Thoracic aorta (tissue), 2 donors: Measurements from ENCODE around the gene EDC4. TPM values are rescaled to one million over a fixed set of nuclear protein-coding genes. Genes with fewer than 3 reads are reported as not detected.

Source experiments
- ATAC-seq: fragments of 150-250 bp; one replicate; pipeline ENCODE4 v1.8.0; 2017; ENCODE audit warnings: low read depth; ENCODE audit not compliant: insufficient number of reproducible peaks, low FRiP score
- DNase-seq: peaks from one replicate; pipeline ENCODE4 v3.0.0-alpha.2; 2020; ENCODE audit warnings: low spot score
- H3K27ac ChIP-seq, 2 donors: fragments of 200-600 bp; sonication (generic); 1 replicate in 1 of 2; 2 replicates in 1 of 2; pipeline ENCODE4 v1.5.1; 2016; ENCODE audit warnings: mild to moderate bottlenecking in 2 of 2, moderate library complexity in 2 of 2
- H3K27me3 ChIP-seq: fragments of 200-600 bp; sonication (generic); replicated peaks from 2 replicates; pipeline ENCODE4 v1.6.0; 2016; ENCODE audit warnings: mild to moderate bottlenecking; ENCODE audit not compliant: insufficient read depth
- H3K36me3 ChIP-seq: fragments of 200-600 bp; sonication (generic); one replicate; pipeline ENCODE4 v1.5.1; 2016
- H3K4me1 ChIP-seq, 2 donors: fragments of 200-600 bp; sonication (generic); 1 replicate in 1 of 2; 2 replicates in 1 of 2; pipeline versions ENCODE4 v1.5.1 to v1.6.0; 2016; ENCODE audit warnings: low read depth in 2 of 2, mild to moderate bottlenecking in 1 of 2; ENCODE audit not compliant: control insufficient read depth in 1 of 2
- H3K4me3 ChIP-seq: fragments of 200-600 bp; sonication (generic); 2 replicates; pipeline ENCODE4 v1.5.1; 2016; ENCODE audit warnings: mild to moderate bottlenecking
- H3K9me3 ChIP-seq: fragments of 200-600 bp; sonication (generic); 2 replicates; pipeline ENCODE4 v1.5.1; 2016
- CTCF ChIP-seq: fragments of 200-600 bp; sonication (generic); IDR thresholded peaks from one replicate; pipeline ENCODE4 v1.5.1; 2019; ENCODE audit warnings: antibody characterized with exemption
- total RNA-seq, 2 donors: library from RNA; depleted of rRNA; stranded (reverse); fragments of >200 nt; gene quantifications; one replicate each; pipeline versions ENCODE4 v1.1.0 to v1.2.3, GENCODE V29; 2016

Gene EDC4
- total RNA-seq, 2 donors from 2014 or later = 57.4 to 61.0 TPM

GRCh38 chr16:67878846-67879245, 6.0 kb downstream of the EDC4 start:
- H3K36me3 ChIP-seq = peaks cover 68% of the 10 kb centered on the region
- ATAC-seq (no peak), DNase-seq (no peak)
- peaks cover 14 to 21% of the 10 kb centered on the region in 2 donors for H3K4me1 ChIP-seq
- no peaks in the 10 kb centered on the region for H3K27me3 ChIP-seq
- TF ChIP-seq CTCF = no peak
- H3K9me3 ChIP-seq = no peaks in the 10 kb centered on the region
- H3K4me3 ChIP-seq = no peak overlapping the region
- H3K27ac ChIP-seq = no peak overlapping the region

DNA sequence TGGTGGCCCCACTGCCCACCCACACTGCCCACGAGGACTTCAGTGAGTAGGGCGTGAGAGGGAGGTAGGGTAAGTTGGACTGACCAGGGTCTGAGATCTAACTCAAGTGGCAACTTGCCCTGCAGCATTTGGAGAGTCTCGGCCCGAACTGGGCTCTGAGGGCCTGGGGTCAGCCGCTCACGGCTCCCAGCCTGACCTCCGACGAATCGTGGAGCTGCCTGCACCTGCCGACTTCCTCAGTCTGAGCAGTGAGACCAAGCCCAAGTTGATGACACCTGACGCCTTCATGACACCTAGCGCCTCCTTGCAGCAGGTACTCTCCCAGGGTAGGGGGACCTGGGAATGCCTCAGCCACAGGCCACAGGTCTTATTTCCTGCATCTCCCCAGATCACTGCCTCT, 6.6 kb downstream of the EDC4 start:
- no peak overlapping the region for H3K27ac ChIP-seq
- H3K36me3 ChIP-seq = peaks cover 68% of the 10 kb centered on the region
- no peaks in the 10 kb centered on the region for H3K27me3 ChIP-seq
- no peak overlapping the region for H3K4me3 ChIP-seq
- peaks cover 12 to 21% of the 10 kb centered on the region in 2 donors for H3K4me1 ChIP-seq
- TF ChIP-seq CTCF = no peak
- DNase-seq (no peak), ATAC-seq (no peak)
- H3K9me3 ChIP-seq = no peaks in the 10 kb centered on the region

DNA sequence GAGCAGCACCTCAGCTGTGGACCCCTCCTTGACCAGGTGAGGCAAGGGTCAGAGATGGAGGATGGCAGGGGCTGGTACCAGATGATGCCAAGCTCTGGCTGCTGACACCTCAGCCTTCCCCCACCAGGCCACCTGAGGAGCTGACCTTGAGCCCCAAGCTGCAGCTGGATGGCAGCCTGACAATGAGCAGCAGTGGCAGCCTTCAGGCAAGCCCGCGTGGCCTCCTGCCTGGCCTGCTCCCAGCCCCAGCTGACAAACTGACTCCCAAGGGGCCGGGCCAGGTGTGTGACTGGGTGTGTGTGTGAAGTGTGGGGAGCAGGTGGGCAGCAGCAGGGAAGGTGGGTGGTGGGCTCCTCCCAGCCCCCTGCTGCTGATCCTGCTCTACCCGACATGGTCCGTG, 7.1 kb downstream of the EDC4 start:
- no peak for DNase-seq
- H3K9me3 ChIP-seq = no peaks in the 10 kb centered on the region
- ATAC-seq = no peak
- H3K27ac ChIP-seq = no peak overlapping the region
- H3K36me3 ChIP-seq = peaks cover 68% of the 10 kb centered on the region
- no peak for TF ChIP-seq CTCF
- H3K4me1 ChIP-seq = peaks cover 7 to 21% of the 10 kb centered on the region in 2 donors
- H3K27me3 ChIP-seq = no peaks in the 10 kb centered on the region
- H3K4me3 ChIP-seq = no peak overlapping the region

- no peaks in the 10 kb centered on the region for H3K27me3 ChIP-seq
- ATAC-seq (no peak), DNase-seq (no peak)
- no peak overlapping the region for H3K27ac ChIP-seq
- TF ChIP-seq CTCF = no peak
- peaks cover 4 to 17% of the 10 kb centered on the region in 2 donors for H3K4me1 ChIP-seq
- peaks cover 68% of the 10 kb centered on the region for H3K36me3 ChIP-seq
- no peaks in the 10 kb centered on the region for H3K9me3 ChIP-seq
- no peak overlapping the region for H3K4me3 ChIP-seq
These were observed 7.7 kb downstream of the EDC4 start for GRCh38 chr16:67880584-67880983.

DNA sequence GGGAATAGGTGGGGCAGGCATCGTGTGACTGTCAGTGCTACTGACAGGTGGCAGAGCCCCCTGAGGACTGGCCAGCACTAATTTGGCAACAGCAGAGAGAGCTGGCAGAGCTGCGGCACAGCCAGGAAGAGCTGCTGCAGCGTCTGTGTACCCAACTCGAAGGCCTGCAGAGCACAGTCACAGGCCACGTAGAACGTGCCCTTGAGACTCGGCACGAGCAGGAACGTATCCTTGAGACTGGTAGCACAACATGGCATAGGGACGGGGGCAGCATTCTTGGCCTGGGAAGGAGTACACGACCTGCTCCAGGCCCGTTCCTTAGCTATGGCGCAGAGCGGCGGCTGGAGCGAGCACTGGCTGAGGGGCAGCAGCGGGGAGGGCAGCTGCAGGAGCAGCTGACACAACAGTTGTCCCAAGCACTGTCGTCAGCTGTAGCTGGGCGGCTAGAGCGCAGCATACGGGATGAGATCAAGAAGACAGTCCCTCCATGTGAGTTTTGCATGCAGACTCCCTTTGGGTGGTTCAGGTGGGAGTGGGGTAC, 8.8 kb downstream of the EDC4 start:
- TF ChIP-seq CTCF = no peak
- Histone ChIP-seq H3K4me3 (no peak overlapping the region), H3K36me3 (peaks cover 60% of the 10 kb centered on the region), H3K27me3 (no peaks in the 10 kb centered on the region), H3K4me1 (peaks cover 4 to 17% of the 10 kb centered on the region in 2 donors), H3K27ac (no peak overlapping the region), H3K9me3 (no peaks in the 10 kb centered on the region)
- no peak for ATAC-seq
- DNase-seq = no peak
